EH (cell line): Measurements from ENCODE around the gene CAMTA1.
A peak's percentile ranks its signal among the peaks of the same experiment; 100 is the strongest.

ENCODE experiments used
- DNase-seq: peaks from one replicate; pipeline ENCODE4 v3.0.0-alpha.2; 2015; ENCODE audit warnings: low read depth

The CAMTA1 gene

DNA sequence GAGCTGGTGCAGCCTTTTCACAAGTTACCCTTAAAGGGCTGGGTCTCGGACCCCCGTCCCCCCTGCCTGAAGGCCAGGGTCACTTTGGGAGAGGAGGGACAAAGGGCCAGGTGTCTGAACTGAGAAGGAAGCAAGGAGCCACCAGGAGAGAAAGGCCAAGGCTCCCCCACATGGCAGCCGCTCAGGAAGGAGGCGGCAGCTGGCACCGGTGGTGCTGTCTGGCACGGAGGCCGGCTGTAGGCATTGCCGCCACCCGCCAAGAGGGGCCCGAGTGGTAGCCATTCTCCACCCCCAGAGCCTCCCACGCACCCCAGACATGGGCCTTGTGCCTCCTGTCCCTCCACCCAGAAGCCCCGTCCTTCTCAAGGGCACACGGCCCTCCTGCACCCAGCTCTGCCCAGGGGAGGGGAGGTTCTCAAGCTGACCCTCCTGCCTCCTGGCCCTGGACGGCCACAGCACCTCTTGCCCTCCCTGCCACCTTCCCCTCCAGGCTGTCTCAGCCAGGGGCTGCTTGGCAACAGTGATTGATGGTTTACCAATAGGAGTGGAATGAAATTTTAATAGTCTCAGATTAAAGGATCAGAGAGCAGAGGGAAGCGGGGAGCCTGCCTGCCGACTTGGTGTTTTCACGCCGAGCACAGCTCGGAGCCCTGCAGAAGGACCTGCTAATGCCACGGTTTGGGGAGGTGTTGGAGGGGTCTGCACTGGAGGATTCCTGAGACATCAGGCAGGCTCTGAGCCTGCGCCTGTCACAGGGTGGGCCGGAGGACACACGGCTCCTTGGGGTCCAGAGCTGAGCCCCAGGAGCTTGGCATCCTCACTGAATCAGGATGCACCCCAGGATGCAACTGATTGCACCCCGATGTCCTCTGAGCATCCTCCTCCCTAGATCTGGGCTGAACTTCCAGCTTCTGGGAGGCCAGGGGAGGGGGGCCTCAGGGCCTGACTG lies 773.9 kb downstream of the CAMTA1 start:
- DNase-seq, result no peak

DNA sequence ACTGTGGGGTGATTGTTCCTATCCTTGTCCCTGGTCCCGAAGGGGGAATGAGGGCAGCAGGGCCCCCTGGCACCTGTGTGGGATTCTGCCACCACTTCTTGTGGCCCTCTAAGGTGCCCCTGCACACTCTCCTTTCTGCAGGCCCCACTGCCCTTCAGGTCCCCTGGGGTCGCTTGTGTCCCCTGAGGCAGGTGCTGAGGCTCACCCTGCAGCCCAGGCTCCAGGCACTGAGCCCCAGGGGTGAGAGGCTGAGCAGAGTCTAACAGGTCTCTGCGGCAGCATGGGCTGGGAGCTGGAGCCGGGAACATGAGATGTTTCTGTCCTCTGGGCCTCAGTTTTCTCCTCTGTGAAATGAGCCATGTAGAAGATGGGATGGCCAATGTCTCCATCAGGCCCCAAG lies 774.9 kb downstream of the CAMTA1 start:
- no peak for DNase-seq

DNA sequence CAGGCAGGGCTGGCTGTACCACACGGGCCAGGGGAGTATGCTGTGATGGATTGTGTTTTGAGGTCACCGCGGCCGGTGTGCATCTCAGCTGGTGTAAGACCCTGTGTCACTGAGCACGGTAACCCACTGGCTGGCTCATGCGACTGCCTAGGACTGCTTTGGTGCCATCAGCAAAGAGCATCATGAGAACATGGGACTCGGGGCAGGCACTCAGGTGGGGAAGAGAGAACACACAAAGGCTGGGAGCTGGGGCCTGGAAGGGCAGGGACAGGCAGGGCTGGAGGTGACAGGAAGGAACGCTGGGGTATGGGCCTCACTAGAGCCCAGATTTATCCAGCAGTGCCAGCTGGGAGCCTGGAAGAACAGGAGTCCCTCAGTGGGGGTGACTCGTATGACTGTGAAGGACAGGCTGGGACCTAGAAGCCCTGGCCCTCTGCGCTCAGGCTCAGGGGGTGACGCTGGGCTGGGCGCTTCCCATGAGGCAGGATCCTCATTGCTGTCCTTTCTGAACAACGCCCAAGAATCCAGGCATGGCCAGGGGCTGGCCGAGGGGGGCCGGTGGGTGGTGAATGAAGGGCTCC lies 775.4 kb downstream of the CAMTA1 start:
- DNase-seq, result no peak

DNA sequence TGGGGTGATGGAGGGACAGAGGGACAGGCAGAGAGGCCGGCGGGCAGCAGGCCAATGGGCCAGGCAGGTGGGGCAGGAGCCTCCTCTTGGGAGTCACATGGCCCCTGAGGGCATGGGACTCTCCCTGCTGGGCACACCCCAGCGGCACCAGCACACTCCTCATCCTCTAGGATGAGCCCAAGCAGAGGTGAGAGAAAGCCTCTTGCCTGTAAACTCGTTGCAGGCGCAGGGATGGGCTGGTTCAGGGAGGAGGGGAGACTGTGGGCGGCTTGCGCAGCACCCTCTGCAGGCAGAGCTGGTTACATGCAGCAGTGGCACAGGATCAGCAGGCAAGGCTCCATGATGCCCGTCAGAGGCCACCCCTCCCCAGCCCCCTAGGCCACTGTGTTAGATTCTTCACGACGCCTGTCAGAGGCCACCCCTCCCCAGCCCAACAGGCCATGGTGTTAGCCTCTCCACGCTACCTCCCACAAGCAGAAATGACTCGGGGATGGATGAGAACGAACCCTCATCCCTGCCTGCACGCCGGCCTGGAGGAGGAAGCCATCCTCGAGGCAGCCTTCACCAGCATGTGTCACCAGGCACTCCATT lies 776.2 kb downstream of the CAMTA1 start:
- DNase-seq, result peak; percentile 24

DNA sequence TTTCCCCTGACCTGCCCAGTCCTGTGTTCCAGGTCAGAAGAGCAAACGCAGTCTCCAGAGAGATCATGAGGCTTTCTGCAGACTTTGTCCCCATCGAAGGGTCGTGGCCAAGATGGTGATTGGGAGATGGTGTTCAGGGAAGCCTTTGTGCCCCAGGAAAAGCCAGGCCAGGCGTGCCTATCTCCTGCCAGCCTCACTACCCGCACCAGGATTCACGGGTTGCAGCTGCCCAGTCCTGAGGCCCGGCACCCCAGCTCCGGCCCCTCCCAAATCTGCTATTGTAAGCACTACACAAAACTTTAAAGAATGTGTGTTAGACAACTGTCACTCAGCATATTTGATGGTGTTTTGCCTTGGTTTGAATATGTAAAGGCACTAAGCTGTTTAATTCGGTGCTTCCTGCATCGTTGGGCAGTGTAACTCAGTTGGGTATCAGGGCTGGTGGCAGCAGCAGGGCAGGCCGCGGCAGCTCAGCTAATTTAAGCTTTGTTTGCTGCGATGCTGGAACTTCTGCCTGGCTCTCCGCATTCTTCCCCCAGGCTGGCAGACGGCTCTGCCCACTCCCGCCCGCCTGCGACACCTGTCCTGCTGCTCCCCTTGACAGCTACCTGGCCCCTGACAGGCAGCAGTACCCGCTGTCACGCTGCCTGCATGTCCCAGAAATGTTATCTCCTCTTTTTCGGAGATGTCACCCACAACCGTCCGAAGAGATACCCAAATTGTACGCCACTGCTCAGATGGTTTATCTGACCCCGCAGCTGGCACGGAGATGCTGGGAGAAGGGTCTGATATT lies 776.9 kb downstream of the CAMTA1 start:
- DNase-seq, result no peak

DNA sequence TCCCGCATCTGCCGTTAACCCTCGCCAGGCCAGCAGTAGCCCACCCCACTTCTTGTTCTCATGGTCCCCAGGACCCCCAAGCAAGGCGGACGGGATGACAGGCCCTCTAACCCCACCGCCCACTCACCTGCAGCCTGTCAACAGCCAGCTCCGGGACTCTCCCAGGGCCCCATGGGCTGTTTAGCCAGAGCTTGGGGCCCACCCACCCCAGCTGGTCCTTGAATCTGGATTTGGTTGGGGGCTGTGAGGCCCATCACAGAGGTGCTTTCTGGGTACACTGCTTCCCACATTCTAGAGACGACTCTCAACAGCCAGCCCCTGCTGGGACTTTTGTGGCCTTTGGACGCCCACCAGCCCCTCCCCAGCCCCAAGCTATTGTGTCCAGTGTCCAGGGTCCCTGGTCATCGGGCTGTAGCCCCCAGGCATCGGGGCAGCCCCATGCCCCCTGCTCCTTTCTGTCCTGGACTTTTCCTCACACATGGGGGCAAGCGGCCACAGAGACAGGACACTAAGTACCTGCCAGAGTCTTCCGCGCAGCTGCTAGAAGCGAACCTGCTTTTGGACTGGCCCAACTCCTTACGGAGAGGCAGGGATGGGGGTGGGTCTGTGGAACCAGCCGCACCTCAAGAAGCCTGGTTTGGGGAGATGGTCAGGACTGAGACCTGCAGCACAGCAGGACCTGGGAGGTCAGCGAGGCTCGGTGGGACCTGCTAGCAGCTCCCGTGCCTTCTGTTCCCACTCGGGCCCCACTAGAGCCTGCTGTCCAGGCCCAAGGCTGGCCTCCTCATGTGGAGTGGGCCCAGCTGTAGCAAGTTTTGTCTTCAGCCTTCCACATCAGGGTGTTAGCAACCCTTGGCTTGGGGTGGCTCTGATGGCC lies 777.7 kb downstream of the CAMTA1 start:
- DNase-seq, result no peak

DNA sequence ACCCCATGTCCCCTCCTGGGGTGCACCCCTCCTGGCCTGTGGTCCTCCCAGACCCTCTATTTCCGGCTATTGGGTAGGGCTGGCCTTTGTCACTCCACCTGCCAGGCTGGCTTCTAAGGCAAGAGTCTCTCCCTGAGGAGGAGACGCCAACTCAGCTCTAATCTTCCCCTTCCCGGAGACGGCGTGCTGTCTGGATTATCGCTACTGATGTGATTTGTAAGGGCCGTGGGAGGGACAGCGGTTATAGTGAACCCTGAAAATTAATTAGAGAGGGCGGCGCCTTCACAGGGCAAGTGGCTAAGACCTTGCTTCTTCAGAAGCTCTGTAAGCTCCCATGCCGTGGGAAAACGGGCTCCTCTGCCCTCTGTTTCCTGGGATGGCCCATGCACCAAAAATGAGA lies 778.9 kb downstream of the CAMTA1 start:
- DNase-seq, result no peak

DNA sequence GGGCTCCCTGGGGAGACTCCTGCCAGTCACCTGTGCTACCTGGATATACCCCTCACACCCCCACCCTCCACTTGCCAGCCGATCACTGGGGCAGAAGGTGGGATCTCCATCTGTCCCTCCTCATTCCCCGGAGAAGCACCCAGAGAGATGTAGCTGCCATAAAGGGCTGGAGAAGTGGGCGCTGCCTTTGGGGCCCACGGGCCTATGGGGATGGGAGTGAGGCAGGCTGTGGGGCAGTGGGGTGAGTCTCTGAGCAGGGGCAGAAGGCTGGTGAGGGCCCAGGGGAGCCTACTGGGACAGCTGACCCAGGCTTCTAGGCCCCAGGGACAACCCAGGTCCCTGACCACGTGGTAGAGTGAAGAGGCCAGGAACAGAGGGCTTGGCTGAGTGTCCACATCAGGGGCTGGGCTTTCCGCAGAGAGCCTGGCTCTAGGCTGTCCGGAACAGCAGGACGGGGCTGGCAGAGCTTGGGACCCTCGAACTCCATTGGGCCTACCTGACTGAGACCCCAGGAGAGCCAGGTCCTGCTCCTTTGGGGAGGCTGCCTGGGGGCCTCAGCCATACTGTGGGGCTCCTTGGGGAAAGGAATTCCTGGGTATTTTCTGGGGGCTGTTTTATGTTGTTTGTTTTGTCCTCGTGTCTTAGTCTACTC lies 780.0 kb downstream of the CAMTA1 start:
- no peak for DNase-seq

DNA sequence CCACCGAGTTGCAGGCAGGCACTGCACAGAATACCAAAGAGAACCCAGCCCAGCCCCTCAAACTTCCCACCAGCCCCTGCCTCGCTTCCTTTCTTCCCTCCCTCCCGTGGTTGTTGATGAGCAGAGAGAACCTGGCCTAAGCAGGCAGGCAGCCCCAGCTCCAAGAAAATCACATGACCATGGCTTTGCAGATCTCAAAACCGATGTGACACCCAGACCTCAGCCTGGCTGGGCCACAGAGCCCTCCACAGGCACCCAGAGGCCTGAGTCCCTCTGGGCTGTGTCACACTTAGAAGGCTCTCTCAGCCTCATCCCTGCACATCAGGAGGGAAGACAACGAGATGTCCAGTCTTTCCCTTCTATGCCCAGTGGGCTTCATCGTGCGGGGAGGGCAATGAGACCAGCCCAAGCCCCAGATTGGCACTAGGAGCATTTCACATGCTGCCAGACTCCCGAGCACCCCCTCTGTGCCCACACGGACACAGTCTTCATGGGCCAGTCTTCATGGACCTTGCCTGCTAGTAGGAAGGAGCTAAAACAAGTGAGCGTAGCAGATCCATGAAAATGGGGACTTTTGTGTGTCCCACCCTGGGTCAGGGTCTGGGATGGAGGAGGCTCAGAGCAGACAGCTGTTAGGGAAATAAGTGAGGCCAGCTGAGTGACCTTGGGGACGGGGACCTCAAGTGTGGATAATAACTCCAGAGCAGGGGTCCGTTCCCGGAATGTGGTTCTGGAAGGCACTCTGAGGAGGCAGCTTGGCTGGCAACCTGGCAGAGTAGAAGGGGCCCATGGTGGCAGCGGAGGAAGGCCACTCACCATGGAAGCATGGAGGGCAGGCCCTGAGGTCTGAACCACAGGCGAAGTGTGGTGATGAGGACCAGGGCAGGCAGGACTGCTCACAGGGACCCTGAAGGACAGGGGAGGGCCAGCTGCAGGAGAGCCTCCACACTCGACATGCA lies 781.4 kb downstream of the CAMTA1 start:
- DNase-seq, result no peak

DNA sequence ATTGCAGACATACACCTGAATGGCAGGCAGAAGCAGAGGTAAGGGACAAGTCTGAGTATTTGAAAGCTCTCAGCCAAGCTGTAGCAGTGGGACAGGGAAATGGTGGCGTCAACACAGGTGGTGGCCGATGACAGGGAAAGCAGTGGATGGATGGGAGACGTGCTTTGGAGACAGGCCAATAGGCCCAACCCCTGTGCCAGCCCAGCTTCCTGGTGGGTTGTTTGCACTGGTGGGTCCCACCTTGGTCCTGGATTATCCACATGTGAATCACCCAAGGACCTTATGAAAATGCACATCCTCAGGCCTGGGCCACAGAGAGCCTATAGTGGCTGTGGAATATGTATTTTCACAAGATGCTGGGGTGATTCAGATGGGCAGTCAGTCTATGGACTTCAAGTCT lies 782.1 kb downstream of the CAMTA1 start:
- no peak for DNase-seq

DNA sequence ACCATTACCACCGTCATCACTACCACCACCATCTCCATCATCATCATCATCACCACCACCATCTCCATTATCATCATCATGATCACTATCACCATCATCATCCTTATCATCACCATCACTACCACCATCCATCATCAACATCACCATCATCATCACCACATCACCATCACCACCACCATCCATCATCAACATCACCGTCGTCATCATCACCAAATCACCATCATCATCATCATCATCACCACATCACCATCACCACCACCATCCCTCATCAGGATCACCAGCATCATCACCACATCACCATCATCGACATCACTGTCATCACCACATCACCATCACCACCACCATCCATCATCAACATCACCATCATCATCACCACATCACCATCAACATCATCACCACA lies 782.8 kb downstream of the CAMTA1 start:
- DNase-seq, result no peak

DNA sequence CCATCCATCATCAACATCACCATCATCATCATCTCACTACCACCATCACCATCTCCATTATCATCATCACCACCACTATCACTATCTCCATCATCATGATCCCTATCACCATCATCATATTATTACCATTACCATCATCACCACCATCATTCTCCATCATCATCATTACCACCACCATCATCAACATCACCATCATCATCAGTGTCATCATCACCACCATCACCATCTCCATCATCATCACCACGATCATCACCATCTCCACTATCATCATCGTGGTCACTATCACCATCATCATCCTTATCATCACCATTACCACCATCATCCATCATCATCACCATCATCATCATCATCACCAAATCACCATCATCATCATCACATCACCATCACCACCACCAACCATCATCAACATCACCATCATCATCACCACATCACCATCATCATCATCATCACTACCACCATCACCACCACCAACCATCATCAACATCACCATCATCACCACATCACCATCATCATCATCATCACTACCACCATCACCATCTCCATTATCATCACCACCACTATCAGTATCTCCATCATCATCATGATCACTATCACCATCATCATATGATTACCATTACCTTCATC lies 783.8 kb downstream of the CAMTA1 start:
- no peak for DNase-seq

DNA sequence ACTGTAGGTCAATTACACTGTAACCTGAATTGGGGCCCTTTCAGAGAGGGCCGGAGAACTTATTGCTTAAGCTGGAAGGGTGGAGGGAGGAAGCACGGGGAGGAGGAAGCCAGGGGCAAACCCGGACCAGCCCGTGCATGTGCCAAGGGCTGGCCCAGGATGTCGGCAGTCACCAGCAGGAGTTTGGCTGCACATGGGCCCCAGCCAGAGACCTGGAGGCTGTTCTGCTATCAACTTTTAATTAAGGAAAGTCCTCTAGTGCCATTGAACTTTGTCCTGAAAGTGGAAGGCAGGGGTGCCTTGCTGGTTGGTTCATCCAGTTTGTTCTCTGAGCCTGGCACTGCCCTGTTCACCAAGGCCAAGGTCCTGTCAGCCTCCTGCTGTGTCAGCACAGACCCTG lies 785.1 kb downstream of the CAMTA1 start:
- DNase-seq, result no peak

DNA sequence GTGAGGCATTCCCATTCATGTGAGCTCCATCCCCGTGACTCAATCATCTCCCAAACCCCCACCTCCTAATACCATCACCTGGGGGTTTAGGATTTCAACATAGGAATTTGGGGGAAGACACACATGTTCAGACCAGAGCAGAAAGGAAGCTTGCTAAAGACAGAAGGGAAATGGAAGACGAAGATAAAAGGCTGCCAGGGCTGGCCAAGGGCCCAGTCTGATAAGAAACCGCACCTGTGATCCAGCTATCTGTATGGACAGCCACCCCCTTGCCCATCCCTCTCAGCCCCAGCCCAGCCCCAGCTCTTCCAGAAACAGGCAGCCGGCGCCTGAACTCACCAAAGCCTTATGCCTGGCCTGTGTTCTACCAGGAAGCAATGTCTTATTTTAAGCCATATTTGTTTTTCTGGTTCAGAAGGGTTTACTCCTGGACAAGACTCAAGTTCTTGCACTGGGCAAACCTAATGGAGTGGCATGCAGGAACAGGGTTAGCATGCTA lies 787.4 kb downstream of the CAMTA1 start:
- DNase-seq, result no peak

DNA sequence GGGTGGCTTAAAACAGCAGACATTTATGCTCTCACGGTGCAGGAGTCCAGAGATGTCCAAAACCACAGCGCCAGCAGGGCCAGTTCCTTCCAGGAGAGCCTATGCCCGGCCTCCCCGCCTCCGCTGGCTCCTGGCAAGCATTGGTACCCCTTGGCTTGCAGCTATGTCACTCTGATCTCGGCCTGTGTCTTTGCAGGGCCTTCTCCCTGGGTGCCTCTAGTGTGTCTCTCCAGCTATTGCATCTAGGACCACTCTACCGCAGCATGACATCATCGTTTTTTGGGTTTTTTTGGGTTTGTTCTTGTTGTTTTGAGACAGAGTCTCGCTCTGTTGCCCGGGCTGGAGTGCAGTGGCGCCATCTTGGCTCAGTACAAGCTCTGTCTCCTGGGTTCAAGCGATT lies 788.2 kb downstream of the CAMTA1 start:
- DNase-seq, result no peak

DNA sequence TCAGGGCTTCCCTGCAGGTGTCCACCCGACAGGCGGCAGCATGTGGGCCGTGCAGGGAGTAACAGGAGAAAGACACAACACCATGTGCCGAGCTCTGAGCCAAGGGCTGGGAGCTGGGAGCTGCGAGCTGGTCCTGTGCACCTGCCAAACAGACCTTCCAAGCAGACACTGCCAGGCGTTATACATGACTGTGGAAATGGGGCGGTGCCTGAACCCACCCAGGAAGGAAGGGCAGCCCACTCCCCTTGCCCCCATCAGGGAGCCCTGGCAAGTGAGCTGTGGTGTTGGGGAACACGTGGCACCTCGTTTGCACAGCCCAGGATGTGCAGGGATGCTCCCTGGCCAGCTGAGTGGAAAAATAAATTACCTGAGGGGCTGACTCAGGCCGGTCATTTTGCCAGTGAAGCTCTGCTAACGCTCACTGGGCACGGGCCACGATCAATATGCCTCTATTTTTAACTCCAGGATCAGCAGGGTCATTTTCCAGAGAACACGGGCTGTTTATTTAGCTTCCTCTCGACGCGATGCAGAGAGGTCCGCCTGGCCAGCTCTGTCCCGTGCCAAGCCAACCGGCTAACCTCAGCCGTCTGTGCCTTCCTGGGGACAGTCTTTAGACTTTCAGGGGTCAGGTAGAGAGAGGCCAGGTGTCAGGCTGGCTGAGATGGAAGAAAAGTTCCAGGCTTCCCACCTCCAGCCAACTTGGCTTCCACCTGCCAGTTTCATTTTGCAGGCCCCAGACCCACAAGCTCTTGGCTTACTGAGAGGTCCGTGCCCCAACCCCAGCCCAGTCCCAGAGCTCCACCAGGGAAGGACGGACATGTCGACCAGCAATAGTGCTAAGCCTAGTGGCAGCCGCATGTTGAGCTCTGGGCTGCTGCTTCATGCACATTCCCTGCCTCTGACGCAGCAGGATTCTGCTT lies 789.1 kb downstream of the CAMTA1 start:
- DNase-seq, result no peak

DNA sequence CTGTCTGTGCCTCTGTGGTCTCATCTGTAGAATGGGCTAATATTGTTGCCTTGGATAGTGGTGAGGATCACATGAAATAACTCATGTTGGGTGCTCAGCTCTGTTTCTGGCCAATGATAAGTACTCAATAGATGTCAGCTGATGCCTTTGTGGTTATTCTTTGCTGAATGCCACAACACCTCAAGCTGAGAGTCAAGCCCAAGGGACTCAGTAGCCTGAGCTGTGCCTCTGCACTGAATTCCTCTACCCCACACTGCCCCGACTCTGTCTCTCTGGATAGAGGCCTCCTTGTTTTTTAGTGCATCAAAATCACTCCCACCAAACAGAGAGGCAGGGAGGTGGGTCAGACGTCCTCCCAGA lies 789.8 kb downstream of the CAMTA1 start:
- DNase-seq, result no peak
